OCI-LY1 (cell line): ENCODE data around the gene LLGL2.

Source experiments
- EZH2 ChIP-seq: fragments of 200-600 bp; sonication (generic), shearing (Covaris generic); IDR thresholded peaks from 2 replicates; pipeline ENCODE4 v1.8.0; 2017; ENCODE audit warnings: borderline replicate concordance, mixed run types, mild to moderate bottlenecking, antibody characterized with exemption, low read length, moderate library complexity, mixed read lengths
- TF ChIP-seq, protein P1 (sequence below): fragments of 200-600 bp; sonication (generic), shearing (Covaris generic); IDR thresholded peaks from 2 replicates; pipeline ENCODE4 v1.5.1; 2017; ENCODE audit warnings: mild to moderate bottlenecking, antibody characterized with exemption, low read length, moderate library complexity, mixed read lengths

DNA sequence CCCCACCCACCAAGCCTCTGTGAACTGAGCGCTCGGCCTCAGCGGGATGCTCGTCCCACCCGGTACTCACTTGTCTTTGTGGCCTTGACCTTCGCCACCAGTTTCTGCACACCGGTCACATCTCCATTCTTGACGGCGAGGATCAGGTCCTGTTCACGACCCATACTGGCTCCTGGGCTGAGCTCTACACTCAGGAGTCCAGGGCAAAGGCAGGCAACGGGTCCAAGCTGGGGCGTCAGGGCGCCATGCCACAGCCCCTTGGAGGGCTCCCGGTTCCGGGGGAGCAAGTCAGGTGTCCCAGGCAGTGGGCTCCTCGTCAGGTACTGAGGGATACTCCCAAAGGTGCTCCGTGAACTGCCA lies 11.9 kb upstream of the LLGL2 start:
- TF ChIP-seq, protein P1, sequence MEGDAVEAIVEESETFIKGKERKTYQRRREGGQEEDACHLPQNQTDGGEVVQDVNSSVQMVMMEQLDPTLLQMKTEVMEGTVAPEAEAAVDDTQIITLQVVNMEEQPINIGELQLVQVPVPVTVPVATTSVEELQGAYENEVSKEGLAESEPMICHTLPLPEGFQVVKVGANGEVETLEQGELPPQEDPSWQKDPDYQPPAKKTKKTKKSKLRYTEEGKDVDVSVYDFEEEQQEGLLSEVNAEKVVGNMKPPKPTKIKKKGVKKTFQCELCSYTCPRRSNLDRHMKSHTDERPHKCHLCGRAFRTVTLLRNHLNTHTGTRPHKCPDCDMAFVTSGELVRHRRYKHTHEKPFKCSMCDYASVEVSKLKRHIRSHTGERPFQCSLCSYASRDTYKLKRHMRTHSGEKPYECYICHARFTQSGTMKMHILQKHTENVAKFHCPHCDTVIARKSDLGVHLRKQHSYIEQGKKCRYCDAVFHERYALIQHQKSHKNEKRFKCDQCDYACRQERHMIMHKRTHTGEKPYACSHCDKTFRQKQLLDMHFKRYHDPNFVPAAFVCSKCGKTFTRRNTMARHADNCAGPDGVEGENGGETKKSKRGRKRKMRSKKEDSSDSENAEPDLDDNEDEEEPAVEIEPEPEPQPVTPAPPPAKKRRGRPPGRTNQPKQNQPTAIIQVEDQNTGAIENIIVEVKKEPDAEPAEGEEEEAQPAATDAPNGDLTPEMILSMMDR, result no peak
- no peak for TF ChIP-seq EZH2
